ENCODE measurements around the gene SLC30A5. TPM values are rescaled to one million over a fixed set of nuclear protein-coding genes. Genes with fewer than 3 reads are reported as not detected.

Gene SLC30A5
- total RNA-seq, 2 experiments from 2014 or later = 34.3 to 34.8 TPM

DNA sequence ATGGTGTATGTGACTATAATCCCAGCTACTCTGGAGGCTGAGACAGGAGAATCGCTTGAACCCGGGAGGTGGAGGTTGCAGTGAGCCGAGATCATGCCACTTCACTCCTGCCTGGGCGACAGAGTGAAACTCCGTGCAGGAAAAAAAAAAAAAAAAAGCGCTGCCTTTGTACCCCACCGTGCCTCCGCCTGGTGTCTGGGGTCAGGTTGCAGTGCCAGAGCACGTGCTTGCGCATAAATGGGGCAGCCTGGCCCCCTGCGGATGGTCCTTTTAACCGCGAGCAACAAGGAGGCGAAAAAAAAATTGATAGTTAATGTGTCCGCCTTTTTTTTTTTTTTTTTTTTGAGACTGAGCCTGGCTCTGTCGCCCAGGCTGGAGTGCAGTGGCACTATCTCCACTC is 66.8 kb downstream of the SLC30A5 start:
- Mint-ChIP-seq H3K4me1 (peaks cover under 1% of the 10 kb centered on the region), H3K36me3 (no peaks in the 10 kb centered on the region), H3K9me3 (no peaks in the 10 kb centered on the region), H3K27ac (no peak overlapping the region), H3K4me3 (no peak overlapping the region), H3K27me3 (no peaks in the 10 kb centered on the region)
- DNase-seq (no peak), ATAC-seq (ENCODE audit: low read depth) (no peak)
- POLR2A ChIA-PET = no interaction called here

DNA sequence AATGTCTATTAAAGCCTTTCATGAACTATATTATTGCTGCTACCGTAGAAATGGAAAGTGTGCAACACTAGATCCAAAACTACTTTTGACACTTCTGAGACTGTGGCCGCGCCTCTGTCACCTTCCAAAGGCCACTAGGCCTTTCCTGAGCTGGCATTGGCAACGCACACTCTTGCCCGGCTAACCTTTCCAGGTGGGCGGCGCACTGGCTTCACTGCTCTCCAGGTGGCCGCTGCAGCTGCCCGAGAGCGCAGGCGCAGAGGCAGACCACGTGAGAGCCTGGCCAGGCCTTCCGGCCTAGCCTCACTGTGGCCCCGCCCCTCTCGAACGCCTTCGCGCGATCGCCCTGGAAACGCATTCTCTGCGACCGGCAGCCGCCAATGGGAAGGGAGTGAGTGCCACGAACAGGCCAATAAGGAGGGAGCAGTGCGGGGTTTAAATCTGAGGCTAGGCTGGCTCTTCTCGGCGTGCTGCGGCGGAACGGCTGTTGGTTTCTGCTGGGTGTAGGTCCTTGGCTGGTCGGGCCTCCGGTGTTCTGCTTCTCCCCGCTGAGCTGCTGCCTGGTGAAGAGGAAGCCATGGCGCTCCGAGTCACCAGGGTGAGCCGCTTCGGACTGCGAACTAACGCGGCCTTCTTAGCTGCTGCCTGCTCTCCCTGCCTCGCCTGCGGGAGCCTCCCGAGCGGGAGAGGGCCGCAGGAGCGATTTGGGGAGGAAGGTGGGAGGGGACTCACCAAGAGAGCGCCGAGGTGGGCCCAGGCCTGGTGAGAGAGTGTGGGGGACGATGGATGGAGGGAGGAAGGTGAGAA is 73.1 kb downstream of the SLC30A5 start, which contains the start of gene CCNB1:
Gene CCNB1, plus strand, starts transcription at position 465 of the 807 bp plus-strand sequence. Its CDS starts 113 bp downstream, at position 578.
- POLR2A ChIA-PET = interaction anchor here (0.5 to 4.0 kb wide), 12 partner anchors 8 to 887 kb away, joined by 3 to 34 read pairs (median 4); partner anchors contain the start of genes CDK7, CENPH and SLC30A5
- Mint-ChIP-seq H3K4me1 (peaks cover 36% of the 10 kb centered on the region), H3K36me3 (peaks cover 37% of the 10 kb centered on the region), H3K27ac (peak within 1 kb of the TSS; percentile 96), H3K4me3 (peak within 1 kb of the TSS; percentile 97), H3K9me3 (no peaks in the 10 kb centered on the region), H3K27me3 (no peaks in the 10 kb centered on the region)
- ATAC-seq (ENCODE audit: low read depth) (peak; percentile 98), DNase-seq (peak; percentile 98)

DNA sequence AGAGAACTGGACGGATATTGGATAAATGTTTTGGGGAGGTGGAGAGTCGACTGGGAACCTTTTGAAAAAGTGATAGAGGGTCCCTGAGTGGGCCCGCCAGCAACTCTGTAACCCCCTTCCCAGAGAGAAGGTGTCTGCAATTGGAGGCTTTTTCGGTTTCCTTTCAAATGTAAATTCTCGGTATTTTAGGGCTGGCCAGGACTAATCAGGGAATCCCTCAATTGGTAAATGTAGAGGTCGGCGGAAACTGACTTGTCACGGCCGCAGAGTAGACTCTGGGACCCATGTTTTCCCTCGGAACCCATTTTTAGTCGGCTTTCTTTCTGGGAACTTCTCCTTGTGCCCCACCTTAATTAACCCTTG is 73.7 kb downstream of the SLC30A5 start:
- Mint-ChIP-seq H3K27ac (peak overlapping the region; percentile 96), H3K4me3 (peak overlapping the region; percentile 97), H3K9me3 (no peaks in the 10 kb centered on the region), H3K27me3 (no peaks in the 10 kb centered on the region), H3K4me1 (peaks cover 36% of the 10 kb centered on the region), H3K36me3 (peaks cover 40% of the 10 kb centered on the region)
- ATAC-seq (ENCODE audit: low read depth) (no peak), DNase-seq (no peak)
- POLR2A ChIA-PET = interaction anchor here (0.5 to 4.0 kb wide), 7 partner anchors 10 to 887 kb away, joined by 3 to 34 read pairs (median 5); partner anchors contain the start of genes CDK7, CENPH and SLC30A5

DNA sequence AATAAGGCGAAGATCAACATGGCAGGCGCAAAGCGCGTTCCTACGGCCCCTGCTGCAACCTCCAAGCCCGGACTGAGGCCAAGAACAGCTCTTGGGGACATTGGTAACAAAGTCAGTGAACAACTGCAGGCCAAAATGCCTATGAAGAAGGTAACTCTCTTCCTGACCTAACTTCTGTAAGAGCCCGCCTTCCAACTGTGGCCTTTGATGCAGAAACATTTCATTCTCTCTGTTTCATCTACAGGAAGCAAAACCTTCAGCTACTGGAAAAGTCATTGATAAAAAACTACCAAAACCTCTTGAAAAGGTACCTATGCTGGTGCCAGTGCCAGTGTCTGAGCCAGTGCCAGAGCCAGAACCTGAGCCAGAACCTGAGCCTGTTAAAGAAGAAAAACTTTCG is 74.1 kb downstream of the SLC30A5 start:
- Mint-ChIP-seq H3K4me1 (peaks cover 38% of the 10 kb centered on the region), H3K9me3 (no peaks in the 10 kb centered on the region), H3K27me3 (no peaks in the 10 kb centered on the region), H3K27ac (peak overlapping the region; percentile 96), H3K4me3 (peak overlapping the region; percentile 97), H3K36me3 (peaks cover 42% of the 10 kb centered on the region)
- no peak for DNase-seq
- no peak for ATAC-seq (ENCODE audit: low read depth)
- POLR2A ChIA-PET = interaction anchor here (0.6 to 4.0 kb wide), 5 partner anchors 9 to 80 kb away, joined by 3 to 34 read pairs (median 5); partner anchors contain the start of genes CDK7 and CENPH

DNA sequence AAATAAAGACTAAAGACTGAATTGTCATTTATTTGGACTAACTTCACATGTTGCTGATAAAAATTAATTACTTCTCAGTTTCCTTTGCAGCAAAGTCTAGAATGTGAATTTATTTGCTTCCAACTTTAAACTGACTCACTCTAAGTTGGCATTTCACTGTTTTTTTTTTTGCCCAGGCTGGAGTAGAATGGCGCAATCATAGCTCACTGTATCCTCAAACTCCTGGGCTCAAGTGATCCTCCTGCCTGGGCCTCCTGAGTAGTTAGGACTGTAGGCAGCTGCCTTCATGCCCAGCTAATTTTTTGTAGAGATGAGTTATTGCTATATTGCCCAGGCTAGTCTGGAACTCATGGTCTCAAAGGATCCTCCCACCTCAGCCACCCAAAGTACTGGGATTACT is 76.7 kb downstream of the SLC30A5 start:
- POLR2A ChIA-PET = interaction anchor here (0.6 to 1.2 kb wide), 2 partner anchors 19 to 164 kb away, joined by 3 to 4 read pairs; no protein-coding TSS in a partner anchor
- Mint-ChIP-seq H3K27me3 (no peaks in the 10 kb centered on the region), H3K4me3 (no peak overlapping the region), H3K9me3 (no peaks in the 10 kb centered on the region), H3K4me1 (peaks cover 47% of the 10 kb centered on the region), H3K27ac (no peak overlapping the region), H3K36me3 (peaks cover 57% of the 10 kb centered on the region)
- DNase-seq (no peak), ATAC-seq (ENCODE audit: low read depth) (no peak)

DNA sequence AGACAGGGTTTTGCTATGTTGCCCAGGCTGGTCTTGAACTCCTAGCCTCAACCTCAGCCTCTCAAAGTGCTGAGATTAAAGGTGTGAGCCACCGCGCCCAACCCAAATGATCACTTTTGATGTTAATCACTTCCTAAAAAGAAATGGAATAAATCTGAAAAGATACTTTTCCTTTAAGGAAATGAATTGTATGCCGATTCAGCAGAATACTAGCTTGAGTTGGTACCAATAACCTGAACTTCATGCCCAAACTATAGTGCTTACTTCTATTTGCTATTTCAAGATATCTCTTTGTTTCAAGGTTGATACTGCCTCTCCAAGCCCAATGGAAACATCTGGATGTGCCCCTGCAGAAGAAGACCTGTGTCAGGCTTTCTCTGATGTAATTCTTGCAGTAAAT is 77.2 kb downstream of the SLC30A5 start:
- no peaks in the 10 kb centered on the region for H3K9me3 Mint-ChIP-seq
- no peak overlapping the region for H3K27ac Mint-ChIP-seq
- no peaks in the 10 kb centered on the region for H3K27me3 Mint-ChIP-seq
- DNase-seq (no peak), ATAC-seq (ENCODE audit: low read depth) (no peak)
- peaks cover 59% of the 10 kb centered on the region for H3K36me3 Mint-ChIP-seq
- peaks cover 45% of the 10 kb centered on the region for H3K4me1 Mint-ChIP-seq
- H3K4me3 Mint-ChIP-seq = no peak overlapping the region
- POLR2A ChIA-PET = no interaction called here

Other genes starting within 250 kb of the SLC30A5 start
- 100 to 1,000 TPM; 116 to 118 TPM for gene CCNB1, start 73.1 kb downstream of the SLC30A5 start, total RNA-seq
- gene CENPH, start 95.6 kb downstream of the SLC30A5 start, total RNA-seq = 10 to 100 TPM; 41.3 to 42.8 TPM
- gene CDK7, start 140.9 kb downstream of the SLC30A5 start, total RNA-seq = 10 to 100 TPM; 21.2 to 23.7 TPM
- 10 to 100 TPM in 1 of 2 experiments, 1 to 10 TPM in 1; 8.3 to 12.0 TPM for gene CCDC125, start 238.8 kb downstream of the SLC30A5 start, total RNA-seq